Measurements from ENCODE around the gene AFDN.

AFDN gene, protein sequence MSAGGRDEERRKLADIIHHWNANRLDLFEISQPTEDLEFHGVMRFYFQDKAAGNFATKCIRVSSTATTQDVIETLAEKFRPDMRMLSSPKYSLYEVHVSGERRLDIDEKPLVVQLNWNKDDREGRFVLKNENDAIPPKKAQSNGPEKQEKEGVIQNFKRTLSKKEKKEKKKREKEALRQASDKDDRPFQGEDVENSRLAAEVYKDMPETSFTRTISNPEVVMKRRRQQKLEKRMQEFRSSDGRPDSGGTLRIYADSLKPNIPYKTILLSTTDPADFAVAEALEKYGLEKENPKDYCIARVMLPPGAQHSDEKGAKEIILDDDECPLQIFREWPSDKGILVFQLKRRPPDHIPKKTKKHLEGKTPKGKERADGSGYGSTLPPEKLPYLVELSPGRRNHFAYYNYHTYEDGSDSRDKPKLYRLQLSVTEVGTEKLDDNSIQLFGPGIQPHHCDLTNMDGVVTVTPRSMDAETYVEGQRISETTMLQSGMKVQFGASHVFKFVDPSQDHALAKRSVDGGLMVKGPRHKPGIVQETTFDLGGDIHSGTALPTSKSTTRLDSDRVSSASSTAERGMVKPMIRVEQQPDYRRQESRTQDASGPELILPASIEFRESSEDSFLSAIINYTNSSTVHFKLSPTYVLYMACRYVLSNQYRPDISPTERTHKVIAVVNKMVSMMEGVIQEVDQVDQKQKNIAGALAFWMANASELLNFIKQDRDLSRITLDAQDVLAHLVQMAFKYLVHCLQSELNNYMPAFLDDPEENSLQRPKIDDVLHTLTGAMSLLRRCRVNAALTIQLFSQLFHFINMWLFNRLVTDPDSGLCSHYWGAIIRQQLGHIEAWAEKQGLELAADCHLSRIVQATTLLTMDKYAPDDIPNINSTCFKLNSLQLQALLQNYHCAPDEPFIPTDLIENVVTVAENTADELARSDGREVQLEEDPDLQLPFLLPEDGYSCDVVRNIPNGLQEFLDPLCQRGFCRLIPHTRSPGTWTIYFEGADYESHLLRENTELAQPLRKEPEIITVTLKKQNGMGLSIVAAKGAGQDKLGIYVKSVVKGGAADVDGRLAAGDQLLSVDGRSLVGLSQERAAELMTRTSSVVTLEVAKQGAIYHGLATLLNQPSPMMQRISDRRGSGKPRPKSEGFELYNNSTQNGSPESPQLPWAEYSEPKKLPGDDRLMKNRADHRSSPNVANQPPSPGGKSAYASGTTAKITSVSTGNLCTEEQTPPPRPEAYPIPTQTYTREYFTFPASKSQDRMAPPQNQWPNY (N-terminal part only)

GRCh38 chr6:167826896-167827582, at the start of gene AFDN:
Gene AFDN, plus strand, starts transcription at chr6:167826911. Its CDS starts 222 bp downstream, at chr6:167827133.
- no peak for DNase-seq

- DNase-seq = no peak
Measured at GRCh38 chr6:167778497-167779128, 48.1 kb upstream of the AFDN start.

DNA sequence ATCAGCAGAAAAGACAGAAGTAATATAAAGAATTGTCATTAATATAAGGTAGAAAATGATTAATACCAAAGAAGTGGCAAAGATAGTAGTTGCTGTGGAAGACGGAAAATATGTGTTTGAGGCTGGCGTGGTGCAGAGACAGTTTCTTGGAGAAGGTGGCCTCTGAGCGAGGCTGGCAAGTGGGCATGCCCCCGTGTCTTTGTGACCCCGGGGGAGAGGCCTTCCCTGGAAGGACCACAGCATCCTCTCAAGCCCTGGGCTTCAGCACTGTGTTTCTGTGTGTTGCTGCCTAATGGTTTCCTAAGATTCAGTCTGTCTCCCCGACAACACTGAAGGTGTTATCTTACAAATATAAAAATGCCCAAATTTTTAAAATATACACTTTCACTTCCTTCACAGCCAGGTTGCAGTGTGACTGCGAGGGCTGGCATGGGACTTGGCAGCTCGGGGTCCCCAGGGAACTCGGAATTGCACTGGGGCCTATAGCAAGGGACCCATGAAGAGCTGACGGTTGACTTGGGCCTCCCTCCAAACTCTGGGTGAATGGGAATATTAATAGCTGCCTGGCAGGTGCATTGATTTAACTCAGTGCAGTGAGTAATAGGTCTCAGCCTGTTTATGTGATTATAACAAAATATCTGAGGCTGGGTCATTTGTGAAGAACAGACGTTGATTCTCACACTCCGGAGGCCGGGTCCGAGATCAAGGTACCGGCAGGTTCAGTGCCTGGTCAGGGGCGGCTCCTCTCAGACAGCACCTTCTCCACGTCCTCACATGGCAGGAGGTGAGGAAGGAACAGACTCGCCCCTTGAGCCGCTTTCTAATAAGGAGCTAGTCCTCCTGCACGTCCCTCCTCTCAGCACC, 47.4 kb upstream of the AFDN start:
- DNase-seq = no peak

DNA sequence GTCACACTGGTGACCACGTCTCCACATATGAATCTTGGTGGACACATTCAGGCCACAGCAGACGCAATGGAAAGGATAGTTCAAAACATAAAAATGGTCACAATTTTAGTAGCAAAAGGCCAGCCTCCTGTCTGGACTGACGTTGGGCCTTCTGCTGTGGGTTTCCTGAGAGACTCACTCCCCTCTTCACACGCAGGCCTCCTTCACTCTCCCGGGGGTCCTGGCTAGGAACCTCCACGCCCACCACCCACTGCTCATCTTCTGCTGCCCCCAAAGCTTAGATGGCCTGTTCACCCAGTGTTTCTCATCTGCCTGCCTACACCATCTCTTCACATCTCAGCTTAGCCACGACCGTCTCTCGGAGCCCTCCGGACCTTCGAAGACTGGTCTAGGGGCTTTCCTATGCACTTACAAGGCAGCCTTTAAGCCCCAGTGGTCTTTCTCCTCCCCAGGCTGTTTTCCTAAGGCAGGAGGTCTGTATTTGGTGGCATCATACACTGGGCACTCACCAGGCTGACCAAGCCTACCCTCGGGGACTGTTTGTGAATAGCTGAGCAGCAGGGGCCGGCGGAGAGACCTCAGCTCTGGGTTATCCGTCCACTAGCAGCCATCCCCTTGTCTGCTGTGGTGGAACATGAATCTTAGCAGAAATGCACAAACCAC, 46.6 kb upstream of the AFDN start:
- no peak for DNase-seq

- no peak for DNase-seq
Measured at GRCh38 chr6:167781066-167781767, 45.5 kb upstream of the AFDN start.

DNA sequence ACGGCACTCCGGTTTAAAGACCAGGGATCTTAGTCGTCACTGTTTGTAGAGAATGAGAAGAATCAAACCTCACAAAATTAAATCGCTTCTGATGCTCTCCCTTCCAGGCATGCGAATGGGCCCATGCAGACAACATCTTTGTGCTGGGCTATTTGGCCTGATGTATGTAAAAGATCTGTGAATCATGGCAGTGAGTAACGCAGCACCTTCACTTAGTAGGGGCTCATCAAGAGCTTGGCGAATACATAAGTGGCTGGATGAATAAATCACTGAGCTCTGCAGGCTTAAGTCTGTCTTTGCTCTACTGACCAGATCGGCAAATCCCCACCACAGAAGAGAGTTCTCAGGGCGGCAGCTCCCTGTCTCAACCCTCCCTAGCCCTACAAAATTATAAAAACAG, 44.8 kb upstream of the AFDN start:
- no peak for DNase-seq

- DNase-seq = no peak
Measured at GRCh38 chr6:167782698-167783517, 43.8 kb upstream of the AFDN start.

- no peak for DNase-seq
Measured at GRCh38 chr6:167786853-167787675, 39.6 kb upstream of the AFDN start.

DNA sequence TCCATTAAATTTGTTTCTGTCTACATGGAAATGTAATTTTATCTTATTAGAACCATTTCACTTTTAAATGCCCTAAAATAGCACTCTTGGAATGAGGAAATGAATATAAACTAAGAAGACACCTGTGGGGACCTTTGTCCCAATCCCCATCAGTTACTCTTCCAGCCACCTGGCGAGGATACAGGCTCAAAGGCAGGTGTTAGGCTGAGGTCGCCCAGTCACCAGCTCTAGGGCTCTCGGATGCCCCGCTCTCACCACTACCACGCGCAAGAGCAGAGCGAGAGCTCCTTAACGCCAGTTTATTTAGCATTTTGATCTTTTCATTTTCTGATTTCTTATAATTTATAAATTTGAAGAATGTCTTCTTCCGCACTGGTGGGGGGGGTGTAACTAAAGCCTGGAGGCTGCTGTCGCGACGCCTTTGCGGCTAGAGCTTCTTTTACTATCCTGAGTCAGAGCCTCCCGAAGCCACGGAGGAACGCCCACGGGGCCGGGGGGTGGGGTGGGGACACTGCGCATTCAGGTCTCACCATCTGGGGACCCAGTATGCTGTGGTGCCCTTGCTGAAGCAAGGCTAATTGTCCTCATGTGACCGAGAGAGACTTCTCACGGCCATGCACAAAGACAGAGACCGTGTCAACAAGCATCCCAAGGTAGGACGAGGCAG, 38.7 kb upstream of the AFDN start:
- DNase-seq = no peak

GRCh38 chr6:167788563-167788903, 38.2 kb upstream of the AFDN start:
- no peak for DNase-seq

DNA sequence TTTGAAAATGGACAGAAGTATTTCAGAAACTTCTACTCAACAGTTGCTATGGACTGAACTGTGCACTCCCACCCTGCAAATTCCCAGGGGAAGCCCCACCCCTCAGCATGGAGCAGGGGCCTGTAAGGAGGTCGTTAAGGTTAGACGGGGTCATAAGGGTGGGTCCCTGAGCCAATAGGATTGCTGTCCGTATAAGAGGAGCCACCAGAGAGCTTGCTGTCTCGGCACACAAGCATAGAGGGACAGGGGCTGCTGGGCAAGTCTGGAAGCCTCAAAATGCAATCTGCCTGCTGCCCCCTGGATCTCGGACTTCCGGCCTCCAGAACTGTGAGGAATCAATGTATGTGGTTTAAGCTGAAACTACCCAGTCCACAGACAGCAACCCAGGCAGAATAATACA, 37.4 kb upstream of the AFDN start:
- no peak for DNase-seq

DNA sequence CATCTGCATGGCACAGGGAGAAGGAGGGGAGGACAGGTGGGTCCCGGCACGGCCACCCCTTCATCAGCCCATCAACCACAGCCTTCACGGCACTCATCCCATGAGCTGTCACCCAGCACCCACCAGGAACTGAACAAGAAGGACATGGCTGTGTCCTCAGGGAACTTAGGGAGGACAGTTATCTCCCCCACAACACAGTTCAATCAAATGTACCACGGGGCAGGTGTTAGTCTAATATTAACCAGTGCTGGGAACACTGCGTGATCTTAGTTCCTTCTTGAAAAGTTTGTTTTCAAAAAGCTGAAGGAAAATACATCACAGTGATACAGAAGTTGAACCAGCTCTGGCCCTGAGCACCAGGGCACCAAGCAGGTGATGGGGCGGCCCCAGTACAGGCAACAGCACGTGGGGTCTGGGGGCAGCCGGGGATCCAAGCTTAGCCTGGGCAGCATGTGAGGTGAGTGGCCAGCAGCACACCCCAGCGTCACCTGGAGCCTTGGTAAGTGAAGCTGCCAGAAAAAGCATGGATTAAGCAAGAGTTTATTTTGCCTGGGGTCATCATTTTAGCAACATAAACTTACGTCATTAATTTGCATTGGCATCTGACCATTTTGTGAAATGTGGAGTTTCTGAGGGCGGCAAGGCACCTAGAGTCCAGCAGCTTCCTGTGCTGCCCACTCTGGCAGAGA, 35.5 kb upstream of the AFDN start:
- DNase-seq = no peak

- no peak for DNase-seq
Measured at GRCh38 chr6:167791780-167792478, 34.8 kb upstream of the AFDN start.

DNA sequence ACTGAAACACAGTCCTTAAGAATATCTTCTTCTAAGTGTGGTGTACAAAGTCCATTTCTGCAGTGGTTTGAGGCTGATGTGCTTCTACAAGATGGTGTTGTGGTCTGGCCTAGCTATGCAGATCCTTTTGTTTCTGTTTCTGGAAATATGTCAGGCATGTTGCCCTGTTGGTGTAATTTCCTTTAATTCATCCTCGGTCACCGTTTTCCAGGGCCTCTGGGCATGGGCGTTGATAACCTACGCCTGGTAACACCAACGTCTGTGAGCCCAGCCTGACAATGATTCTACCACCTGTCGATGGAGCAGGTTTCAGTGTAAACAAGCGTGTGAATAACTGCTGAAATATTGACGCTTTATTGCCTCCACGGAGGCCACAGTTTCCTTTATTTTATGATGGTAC, 33.3 kb upstream of the AFDN start:
- no peak for DNase-seq

GRCh38 chr6:167794161-167795157, 32.3 kb upstream of the AFDN start:
- no peak for DNase-seq
